Measurements from ENCODE around the gene MRPS26. TPM values are rescaled to one million over a fixed set of nuclear protein-coding genes. Genes with fewer than 3 reads are reported as not detected.

MRPS26 gene
- total RNA-seq, 1 experiment from 2014 or later, result 182 TPM

GRCh38 chr20:3010985-3011723, 34.7 kb upstream of the MRPS26 start:
- Histone ChIP-seq H3K4me1 (ENCODE audit: insufficient read depth, low read length) (peaks cover 7% of the 10 kb centered on the region; the same call in 1 of the 2 replicates), H4K20me1 (ENCODE audit: low read length) (no peaks in the 10 kb centered on the region), H3K79me2 (ENCODE audit: low read length) (no peaks in the 10 kb centered on the region), H3K27me3 (ENCODE audit: low read length) (no peaks in the 10 kb centered on the region), H3K4me3 (ENCODE audit: low read length) (no peak overlapping the region), H3K9me3 (ENCODE audit: low read length) (no peaks in the 10 kb centered on the region), H3K9me2 (replicated peaks; ENCODE audit: low read length) (no peaks in the 10 kb centered on the region), H3K36me3 (ENCODE audit: low read depth, low read length) (peaks cover 26% of the 10 kb centered on the region), H3K27ac (ENCODE audit: low read length) (no peak overlapping the region), H2AFZ (ENCODE audit: low read length) (no peak overlapping the region), H3K9ac (ENCODE audit: low read length) (no peak overlapping the region), H3F3A (ENCODE audit: low read length, unreplicated experiment) (no peaks in the 10 kb centered on the region), H3K4me2 (ENCODE audit: low read length) (no peak overlapping the region)
- ATAC-seq (peak; percentile 72), DNase-seq (peak; percentile 24)
- POLR2A ChIA-PET (ENCODE audit: unreplicated experiment), result interaction anchor here (0.6 kb wide), 1 partner anchor 134 kb away, joined by 3 read pairs; no protein-coding TSS in a partner anchor
- BruUV-seq (replicated peaks), result no TSS peak
- CTCF ChIA-PET, result interaction anchor here (0.5 kb wide), 1 partner anchor 10 kb away, joined by 3 read pairs; no protein-coding TSS in a partner anchor
- intact Hi-C loops (cut with micrococcal nuclease), result no loop called here
- TF ChIP-seq EZH2 (IDR thresholded peaks at IDR 0.05; ENCODE audit: low read length, unreplicated experiment) (no peak), EZH2phosphoT487 (IDR thresholded peaks at IDR 0.05; ENCODE audit: borderline replicate concordance, low read length) (no peak)

GRCh38 chr20:3011752-3012151, 34.1 kb upstream of the MRPS26 start:
- Histone ChIP-seq H3K9ac (ENCODE audit: low read length) (no peak overlapping the region), H3K4me1 (ENCODE audit: insufficient read depth, low read length) (peaks cover 7% of the 10 kb centered on the region; the same call in 1 of the 2 replicates), H2AFZ (ENCODE audit: low read length) (no peak overlapping the region), H3K9me2 (replicated peaks; ENCODE audit: low read length) (no peaks in the 10 kb centered on the region), H3K4me3 (ENCODE audit: low read length) (no peak overlapping the region), H3K4me2 (ENCODE audit: low read length) (no peak overlapping the region), H3K27ac (ENCODE audit: low read length) (no peak overlapping the region), H4K20me1 (ENCODE audit: low read length) (no peaks in the 10 kb centered on the region), H3K9me3 (ENCODE audit: low read length) (no peaks in the 10 kb centered on the region), H3K27me3 (ENCODE audit: low read length) (no peaks in the 10 kb centered on the region), H3K79me2 (ENCODE audit: low read length) (no peaks in the 10 kb centered on the region), H3K36me3 (ENCODE audit: low read depth, low read length) (peaks cover 21% of the 10 kb centered on the region), H3F3A (ENCODE audit: low read length, unreplicated experiment) (no peaks in the 10 kb centered on the region)
- DNase-seq (no peak), ATAC-seq (no peak)
- POLR2A ChIA-PET (ENCODE audit: unreplicated experiment), result interaction anchor here (0.6 kb wide), 1 partner anchor 133 kb away, joined by 3 read pairs; no protein-coding TSS in a partner anchor
- intact Hi-C loops (cut with micrococcal nuclease), result no loop called here
- no TSS peak for BruUV-seq (replicated peaks)
- TF ChIP-seq EZH2 (IDR thresholded peaks at IDR 0.05; ENCODE audit: low read length, unreplicated experiment) (no peak), EZH2phosphoT487 (IDR thresholded peaks at IDR 0.05; ENCODE audit: borderline replicate concordance, low read length) (no peak), CTCF (conservative IDR thresholded peaks at IDR 0.05; ENCODE audit: low read depth, low read length) (no peak)
- CTCF ChIA-PET, result no interaction called here

- Histone ChIP-seq H4K20me1 (ENCODE audit: low read length) (no peaks in the 10 kb centered on the region), H3K79me2 (ENCODE audit: low read length) (no peaks in the 10 kb centered on the region), H3K27ac (ENCODE audit: low read length) (no peak overlapping the region), H3K9me2 (replicated peaks; ENCODE audit: low read length) (no peaks in the 10 kb centered on the region), H3K9ac (ENCODE audit: low read length) (no peak overlapping the region), H3K27me3 (ENCODE audit: low read length) (no peaks in the 10 kb centered on the region), H3K4me1 (ENCODE audit: insufficient read depth, low read length) (peaks cover 7% of the 10 kb centered on the region; the same call in 1 of the 2 replicates), H2AFZ (ENCODE audit: low read length) (no peak overlapping the region), H3K4me2 (ENCODE audit: low read length) (no peak overlapping the region), H3K4me3 (ENCODE audit: low read length) (no peak overlapping the region), H3F3A (ENCODE audit: low read length, unreplicated experiment) (no peaks in the 10 kb centered on the region), H3K36me3 (ENCODE audit: low read depth, low read length) (peaks cover 24% of the 10 kb centered on the region; the same call in 1 of the 2 replicates), H3K9me3 (ENCODE audit: low read length) (no peaks in the 10 kb centered on the region)
- ChIA-PET CTCF (no interaction called here), POLR2A (ENCODE audit: unreplicated experiment) (no interaction called here)
- ATAC-seq (no peak), DNase-seq (no peak)
- BruUV-seq (replicated peaks), result no TSS peak
- intact Hi-C loops (cut with micrococcal nuclease), result no loop called here
- TF ChIP-seq EZH2phosphoT487 (IDR thresholded peaks at IDR 0.05; ENCODE audit: borderline replicate concordance, low read length) (no peak), EZH2 (IDR thresholded peaks at IDR 0.05; ENCODE audit: low read length, unreplicated experiment) (no peak), CTCF (conservative IDR thresholded peaks at IDR 0.05; ENCODE audit: low read depth, low read length) (no peak)
Observed at GRCh38 chr20:3013771-3014170, 32.1 kb upstream of the MRPS26 start.

Measured in PC-3 (cell line).